K562 (cell line): ENCODE results near the gene NUDT1. TPM values are rescaled to one million over a fixed set of nuclear protein-coding genes. Genes with fewer than 3 reads are reported as not detected.
A peak's percentile ranks its signal among the peaks of the same experiment; 100 is the strongest.

Experiments used
- ATAC-seq: fragments of 200-7000 bp; cut with Tn5 transposase; 3 replicates; pipeline ENCODE4 v1.9.1; 2020; ENCODE audit warnings: moderate library complexity
- BruUV-seq: library from RNA; stranded (reverse); fragments of 400-500 nt; replicated peaks from 2 replicates; lab custom pipeline; 2021; lab: Mats Ljungman, UMichigan
- CTCF ChIA-PET: fragments of 300-600 bp; formaldehyde crosslinking; extraction: SDS; loops from one replicate; lab custom pipeline; 2021; ENCODE audit warnings: low intra/inter-chr PET ratio; lab: Yijun Ruan, JAX
- POLR2A ChIA-PET: fragments of 300-600, 350-650 bp; sonication (Branson Sonifier 250); formaldehyde crosslinking; extraction: SDS; loops from one replicate; lab custom pipeline; 2021; ENCODE audit warnings: antibody characterized with exemption, inconsistent platforms; lab: Yijun Ruan, JAX
- DNase-seq, 4 experiments: peaks; one replicate each; pipeline versions ENCODE4 v3.0.0 to v3.0.0-alpha.2; 2011 to 2018; ENCODE audit warnings: low spot score in 3 of 4, mixed read lengths in 3 of 4; ENCODE audit errors: extremely low read depth in 1 of 4
- FAIRE-seq: peaks from 2 replicates; lab custom pipeline; 2011; peaks lifted over from hg19 to GRCh38; lab: Jason Lieb, UNC
- H2AFZ ChIP-seq: 2 replicates; pipeline ENCODE4 v1.6.0; 2011; ENCODE audit warnings: low read depth, low read length, control low read depth, inconsistent platforms
- H3K27ac ChIP-seq: fragments of 200-600 bp; 3 replicates; pipeline ENCODE4 v1.8.0; 2011; ENCODE audit warnings: low read depth, mild to moderate bottlenecking, control low read depth, inconsistent platforms, low read length, moderate library complexity, mixed read lengths; ENCODE audit errors: extremely low read depth
- H3K27me3 ChIP-seq, 2 experiments: fragments of 300-600 bp in 1 of 2; 2 replicates in 1 of 2; 3 replicates in 1 of 2; pipeline versions ENCODE4 v1.6.0 to v1.8.0; 2011; ENCODE audit warnings: inconsistent platforms in 2 of 2, low read length in 2 of 2, mild to moderate bottlenecking in 1 of 2, mixed read lengths in 1 of 2, moderate library complexity in 1 of 2; ENCODE audit not compliant: control insufficient read depth in 2 of 2, insufficient read depth in 2 of 2
- H3K36me3 ChIP-seq: fragments of 300-600 bp; 3 replicates; pipeline ENCODE4 v1.8.0; 2011; ENCODE audit warnings: mild to moderate bottlenecking, low read length, inconsistent platforms; ENCODE audit not compliant: control insufficient read depth, insufficient read depth
- H3K4me1 ChIP-seq, 2 experiments: fragments of 200-600 bp in 1 of 2; replicated peaks in 1 of 2; 2 replicates in 1 of 2; 3 replicates in 1 of 2; pipeline versions ENCODE4 v1.5.1 to v1.8.0; 2011; ENCODE audit warnings: inconsistent platforms in 2 of 2, low read length in 2 of 2, mild to moderate bottlenecking in 1 of 2, mixed read lengths in 1 of 2, moderate library complexity in 1 of 2; ENCODE audit not compliant: control insufficient read depth in 2 of 2, insufficient read depth in 2 of 2
- H3K4me2 ChIP-seq: 2 replicates; pipeline ENCODE4 v1.6.1; 2011; ENCODE audit warnings: low read length, control low read depth, inconsistent platforms, mixed read lengths; ENCODE audit not compliant: insufficient read depth
- H3K4me3 ChIP-seq: fragments of 200-600 bp; sonication (generic), shearing (Covaris generic); 2 replicates; pipeline ENCODE4 v1.5.1; 2016; ENCODE audit warnings: control low read depth, inconsistent platforms
- H3K79me2 ChIP-seq: fragments of 200-600 bp; 3 replicates; pipeline ENCODE4 v1.8.0; 2011; ENCODE audit warnings: low read length, inconsistent platforms; ENCODE audit not compliant: control insufficient read depth, insufficient read depth
- H3K9ac ChIP-seq, 2 experiments: 2 replicates each; pipeline versions ENCODE4 v1.6.0 to v1.6.1; 2011; ENCODE audit warnings: low read depth in 2 of 2, low read length in 2 of 2, control low read depth in 1 of 2, inconsistent platforms in 1 of 2, mild to moderate bottlenecking in 1 of 2, mixed read lengths in 1 of 2; ENCODE audit not compliant: insufficient read depth in 1 of 2
- H3K9me1 ChIP-seq: one replicate; pipeline ENCODE4 v1.6.0; 2011; ENCODE audit warnings: inconsistent platforms, mild to moderate bottlenecking, low read length, moderate library complexity; ENCODE audit not compliant: control insufficient read depth, insufficient read depth
- H3K9me3 ChIP-seq: replicated peaks from 2 replicates; pipeline ENCODE4 v1.5.1; 2011; ENCODE audit warnings: low read depth, low read length, inconsistent platforms; ENCODE audit not compliant: control insufficient read depth, insufficient read depth
- H4K20me1 ChIP-seq: replicated peaks from 2 replicates; pipeline ENCODE4 v1.6.1; 2011; ENCODE audit warnings: low read length, inconsistent platforms, mixed read lengths; ENCODE audit not compliant: control insufficient read depth, insufficient read depth
- C11orf30 ChIP-seq: fragments of 450-650 bp; IDR thresholded peaks from 2 replicates; pipeline ENCODE4 v1.6.1; 2016; ENCODE audit warnings: low read depth, mild to moderate bottlenecking
- FOXK2 ChIP-seq, 2 experiments: fragments of 450-650 bp; IDR thresholded peaks in 1 of 2; conservative IDR thresholded peaks in 1 of 2; 2 replicates each; pipeline ENCODE4 v1.6.1; 2016; ENCODE audit warnings: low read depth in 2 of 2, mild to moderate bottlenecking in 1 of 2
- FOXP1 ChIP-seq: sonication (generic); formaldehyde crosslinking; IDR thresholded peaks from 2 replicates; pipeline ENCODE4 v1.8.0; 2022; ENCODE audit warnings: mild to moderate bottlenecking, missing genetic modification reagents
- HDAC8 ChIP-seq: fragments of 450-650 bp; IDR thresholded peaks from 2 replicates; pipeline ENCODE4 v1.6.1; 2016; ENCODE audit warnings: mild to moderate bottlenecking, missing genetic modification characterization, moderate library complexity, missing compliant biosample characterization
- MAFF ChIP-seq: IDR thresholded peaks from 2 replicates; pipeline ENCODE4 v1.6.1; 2012; ENCODE audit warnings: low read length, improper control_type of control experiment
- NEUROD1 ChIP-seq: fragments of 150-350 bp; IDR thresholded peaks from 2 replicates; pipeline ENCODE4 v1.6.1; 2014; ENCODE audit warnings: borderline replicate concordance, low read length, low read depth; ENCODE audit not compliant: partially characterized antibody
- NR3C1 ChIP-seq: sonication (generic); formaldehyde crosslinking; IDR thresholded peaks from 2 replicates; pipeline ENCODE4 v1.8.1; 2022; ENCODE audit warnings: missing genetic modification reagents
- POLR2G ChIP-seq: fragments of 200-400 bp; formaldehyde crosslinking; IDR thresholded peaks from 2 replicates; pipeline ENCODE4 v1.6.1; 2017; ENCODE audit warnings: low read depth, mild to moderate bottlenecking, antibody characterized with exemption, low read length, moderate library complexity
- POLR2H ChIP-seq: IDR thresholded peaks from 2 replicates; pipeline ENCODE4 v1.6.1; 2016; ENCODE audit warnings: missing genetic modification characterization, low read depth, mild to moderate bottlenecking, control low read depth, missing compliant biosample characterization, moderate library complexity
- RBM17 ChIP-seq: fragments of 200-400 bp; formaldehyde crosslinking; IDR thresholded peaks from 2 replicates; pipeline ENCODE4 v1.6.1; 2017; ENCODE audit warnings: low read depth, mild to moderate bottlenecking, low read length, borderline replicate concordance
- RFX5 ChIP-seq: IDR thresholded peaks from 2 replicates; pipeline ENCODE4 v1.6.1; 2011; ENCODE audit warnings: low read depth, mild to moderate bottlenecking, improper control_type of control experiment, low read length
- SRSF7 ChIP-seq: fragments of 200-400 bp; formaldehyde crosslinking; optimal IDR thresholded peaks from 2 replicates; pipeline ENCODE3; 2017; ENCODE audit warnings: mild to moderate bottlenecking, low read depth, low read length
- TFAP4 ChIP-seq: sonication (generic); formaldehyde crosslinking; IDR thresholded peaks from 2 replicates; pipeline ENCODE4 v1.8.0; 2022; ENCODE audit warnings: missing genetic modification reagents, mild to moderate bottlenecking, moderate library complexity, borderline replicate concordance
- WHSC1 ChIP-seq: IDR thresholded peaks from one replicate; pipeline ENCODE4 v1.6.1; 2012; ENCODE audit warnings: low read length, control low read depth, inconsistent platforms
- ZBED1 ChIP-seq: IDR thresholded peaks from 2 replicates; pipeline ENCODE4 v1.6.1; 2014
- ZBTB33 ChIP-seq: sonication (generic); formaldehyde crosslinking; IDR thresholded peaks from 2 replicates; pipeline ENCODE4 v1.8.1; 2023; ENCODE audit warnings: mild to moderate bottlenecking, missing genetic modification reagents
- ZKSCAN8 ChIP-seq: fragments of 200-800 bp; sonication (Bioruptor generic); IDR thresholded peaks from 2 replicates; pipeline ENCODE4 v1.6.1; 2016; ENCODE audit warnings: missing genetic modification characterization, missing compliant biosample characterization
- ZNF124 ChIP-seq: sonication (generic); formaldehyde crosslinking; IDR thresholded peaks from 2 replicates; pipeline ENCODE4 v1.8.1; 2022; ENCODE audit warnings: missing genetic modification reagents
- ZNF253 ChIP-seq: fragments of 250-450 bp; sonication (Bioruptor Pico); conservative IDR thresholded peaks from 2 replicates; pipeline ENCODE4 v1.6.1; 2021; ENCODE audit warnings: mild to moderate bottlenecking
- ZNF274 ChIP-seq: IDR thresholded peaks from 2 replicates; pipeline ENCODE4 v1.6.1; 2011; ENCODE audit warnings: low read depth, mild to moderate bottlenecking, low read length, moderate library complexity, borderline replicate concordance
- ZNF282 ChIP-seq: sonication (generic); formaldehyde crosslinking; IDR thresholded peaks from 2 replicates; pipeline ENCODE4 v1.8.1; 2023; ENCODE audit warnings: missing genetic modification reagents
- ZNF316 ChIP-seq: fragments of 450-650 bp; IDR thresholded peaks from 2 replicates; pipeline ENCODE4 v1.6.1; 2016
- ZNF77 ChIP-seq: fragments of 250-450 bp; sonication (Bioruptor Pico); IDR thresholded peaks from 2 replicates; pipeline ENCODE4 v1.5.0; 2020
- WGBS: fragments of 100-300 bp; shearing (Covaris generic); methylation state at CpG from one replicate; pipeline ENCODE4 v1.1.6; 2016; ENCODE audit warnings: low coverage, mixed read lengths; ENCODE audit not compliant: insufficient coverage; ENCODE audit errors: missing lambda C conversion rate; 5-methylcytosine and 5-hydroxymethylcytosine counted together
- in situ Hi-C: fragments of 300-500 bp; cut with MboI; formaldehyde crosslinking; loops from 4 replicates; pipeline ENCODE4 v1.15.0; 2018; ENCODE audit warnings: inconsistent platforms, mixed read lengths
- intact Hi-C: fragments of 100-400 bp; cut with micrococcal nuclease; formaldehyde crosslinking; loops from 2 replicates; pipeline ENCODE4 v1.14.2; 2022
- polyA plus RNA-seq, 8 experiments: library from polyadenylated mRNA; depleted of rRNA in 4 of 8; stranded (reverse) in 5 of 8; unstranded in 3 of 8; fragments of >200 nt; fragmentation: Nextera tagmentation in 2 of 8; fragmentation: Illumina TruSeq in 1 of 8; extraction: Ambion mirVana in 2 of 8; extraction: Trizol in 1 of 8; gene quantifications; 2 replicates each; pipeline versions ENCODE4 v1.2.1 to v1.2.3, GENCODE V29; 2011 to 2014; ENCODE audit warnings: inconsistent platforms in 1 of 8, missing spikeins in 1 of 8
- total RNA-seq, 7 experiments: library from RNA; depleted of rRNA in 6 of 7; stranded (reverse); fragments of >200 nt in 6 of 7; fragmentation: Illumina TruSeq in 2 of 7; extraction: Trizol in 2 of 7; gene quantifications; 2 replicates each; pipeline versions ENCODE4 v1.2.1 to v1.2.3, GENCODE V29; 2011 to 2021; ENCODE audit warnings: low replicate concordance in 1 of 7

NUDT1 gene
- total and polyA plus RNA-seq, 9 of the 15 experiments (the other 6 are each of a cell fraction or from before 2014, with no cell fraction given), result 5.3 to 73.3 (median 29.6) TPM

GRCh38 chr7:2283074-2283473, 41.0 kb downstream of the NUDT1 start:
- H3K27ac ChIP-seq, result no peak overlapping the region
- H3K9ac ChIP-seq, result peak overlapping the region in 1 of 2 experiments; percentile 68; a peak in 1 of 4 replicates
- DNase-seq (peak in 2 of 4 experiments; percentile 13 to 17), ATAC-seq (peak; percentile 47), FAIRE-seq (no peak)
- H3K9me1 ChIP-seq, result no peaks in the 10 kb centered on the region
- no peak overlapping the region for H3K4me3 ChIP-seq
- H4K20me1 ChIP-seq, result peaks cover 17% of the 10 kb centered on the region; the same call in 1 of the 2 replicates
- H2AFZ ChIP-seq, result no peak overlapping the region
- 78% methylated on average over 16 of the region's 20 CpGs for WGBS
- no TSS peak for BruUV-seq
- no peaks in the 10 kb centered on the region for H3K27me3 ChIP-seq
- peaks cover 21% of the 10 kb centered on the region for H3K79me2 ChIP-seq
- no peak overlapping the region for H3K4me2 ChIP-seq
- POLR2A ChIA-PET, result interaction anchor here (1.2 kb wide), 1 partner anchor 28 kb away, joined by 4 read pairs; no protein-coding TSS in a partner anchor
- peaks cover 13 to 27% of the 10 kb centered on the region in 2 experiments for H3K4me1 ChIP-seq
- intact Hi-C loops, result no loop called here
- in situ Hi-C loops, result no loop called here
- no peaks in the 10 kb centered on the region for H3K9me3 ChIP-seq
- CTCF ChIA-PET, result interaction anchor here (0.6 kb wide), 1 partner anchor 18 kb away, joined by 3 read pairs; no protein-coding TSS in a partner anchor
- H3K36me3 ChIP-seq, result peaks cover 11% of the 10 kb centered on the region; the same call in 1 of the 3 replicates
- TF ChIP-seq ZNF253 (no peak), NEUROD1 (no peak), ZNF274 (no peak), ZNF282 (no peak), ZNF77 (CRISPR knock-in tag) (no peak), TFAP4 (CRISPR knock-in tag) (no peak), MAFF (peak; percentile 68), SRSF7 (no peak), POLR2H (tag) (no peak), ZBED1 (no peak), HDAC8 (tag) (no peak), WHSC1 (no peak), FOXP1 (CRISPR knock-in tag) (no peak), ZKSCAN8 (CRISPR knock-in tag) (no peak), POLR2G (0 out of 2 replicates have a peak, but pooled peaks have one; percentile 31), ZNF316 (peak; percentile 91), RFX5 (no peak), FOXK2 (conservative IDR thresholded peaks at IDR 0.05 in 1 of 2, IDR thresholded peaks at IDR 0.05 in 1 of 2; ENCODE audit: low read depth in 2 of 2) (no peak), C11orf30 (peak; percentile 78), NR3C1 (no peak), ZBTB33 (CRISPR knock-in tag) (0 out of 2 replicates have a peak, but pooled peaks have one; percentile 16), RBM17 (no peak), ZNF124 (CRISPR knock-in tag) (no peak)
